ENCODE data around the gene KLF16.

KLF16 gene

DNA sequence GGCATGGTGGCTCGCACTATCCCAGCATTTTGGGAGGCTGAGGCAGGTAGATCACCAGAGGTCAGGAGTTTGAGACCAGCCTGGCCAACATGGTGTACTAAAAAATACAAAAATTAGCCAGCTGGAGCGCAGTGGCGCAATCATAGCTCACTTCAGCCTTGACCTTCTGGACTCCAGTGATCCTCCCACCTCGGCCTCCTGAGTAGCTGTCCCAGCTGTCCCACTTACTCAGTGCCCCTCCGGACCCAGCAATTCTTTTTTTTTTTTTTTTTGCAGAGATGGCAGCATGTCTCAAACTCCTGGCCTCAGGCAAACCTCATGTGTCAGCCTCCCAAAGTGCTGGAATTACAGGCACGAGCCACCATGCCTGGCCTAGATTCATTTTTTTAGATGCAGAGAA lies 39.5 kb upstream of the KLF16 start:
- ATAC-seq = no peak
- TF ChIP-seq CSDC2 (CRISPR knock-in tag; IDR thresholded peaks at IDR 0.05) = no peak
- no peak for TF ChIP-seq ISL1 (CRISPR knock-in tag; IDR thresholded peaks at IDR 0.05)
- TF ChIP-seq TSHZ2 (CRISPR knock-in tag; IDR thresholded peaks at IDR 0.05) = no peak
- no peak for TF ChIP-seq ZFP3 (CRISPR knock-in tag; IDR thresholded peaks at IDR 0.05)
- no peak for TF ChIP-seq SNAI2 (CRISPR knock-in tag; IDR thresholded peaks at IDR 0.05)
- TF ChIP-seq GLIS3 (CRISPR knock-in tag; IDR thresholded peaks at IDR 0.05) = no peak
- TF ChIP-seq, protein P1, sequence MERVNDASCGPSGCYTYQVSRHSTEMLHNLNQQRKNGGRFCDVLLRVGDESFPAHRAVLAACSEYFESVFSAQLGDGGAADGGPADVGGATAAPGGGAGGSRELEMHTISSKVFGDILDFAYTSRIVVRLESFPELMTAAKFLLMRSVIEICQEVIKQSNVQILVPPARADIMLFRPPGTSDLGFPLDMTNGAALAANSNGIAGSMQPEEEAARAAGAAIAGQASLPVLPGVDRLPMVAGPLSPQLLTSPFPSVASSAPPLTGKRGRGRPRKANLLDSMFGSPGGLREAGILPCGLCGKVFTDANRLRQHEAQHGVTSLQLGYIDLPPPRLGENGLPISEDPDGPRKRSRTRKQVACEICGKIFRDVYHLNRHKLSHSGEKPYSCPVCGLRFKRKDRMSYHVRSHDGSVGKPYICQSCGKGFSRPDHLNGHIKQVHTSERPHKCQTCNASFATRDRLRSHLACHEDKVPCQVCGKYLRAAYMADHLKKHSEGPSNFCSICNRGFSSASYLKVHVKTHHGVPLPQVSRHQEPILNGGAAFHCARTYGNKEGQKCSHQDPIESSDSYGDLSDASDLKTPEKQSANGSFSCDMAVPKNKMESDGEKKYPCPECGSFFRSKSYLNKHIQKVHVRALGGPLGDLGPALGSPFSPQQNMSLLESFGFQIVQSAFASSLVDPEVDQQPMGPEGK (CRISPR knock-in tag; IDR thresholded peaks at IDR 0.05; ENCODE audit: borderline replicate concordance) = no peak
- TF ChIP-seq ARNTL (CRISPR knock-in tag; IDR thresholded peaks at IDR 0.05; ENCODE audit: borderline replicate concordance, low read depth) = no peak
- no peak for TF ChIP-seq ZNF70 (CRISPR knock-in tag; IDR thresholded peaks at IDR 0.05)

- no peak for ATAC-seq
- TF ChIP-seq PPARA (CRISPR knock-in tag; IDR thresholded peaks at IDR 0.05; ENCODE audit: borderline replicate concordance) (no peak), GLIS3 (CRISPR knock-in tag; IDR thresholded peaks at IDR 0.05) (no peak), ZNF70 (CRISPR knock-in tag; IDR thresholded peaks at IDR 0.05) (no peak), ZNF565 (CRISPR knock-in tag; conservative IDR thresholded peaks at IDR 0.05; ENCODE audit: low read depth) (no peak), CSDC2 (CRISPR knock-in tag; IDR thresholded peaks at IDR 0.05) (no peak), ISL1 (CRISPR knock-in tag; IDR thresholded peaks at IDR 0.05) (no peak), ARNTL (CRISPR knock-in tag; IDR thresholded peaks at IDR 0.05; ENCODE audit: borderline replicate concordance, low read depth) (no peak), SNAI2 (CRISPR knock-in tag; IDR thresholded peaks at IDR 0.05) (no peak)
- TF ChIP-seq, protein P2, sequence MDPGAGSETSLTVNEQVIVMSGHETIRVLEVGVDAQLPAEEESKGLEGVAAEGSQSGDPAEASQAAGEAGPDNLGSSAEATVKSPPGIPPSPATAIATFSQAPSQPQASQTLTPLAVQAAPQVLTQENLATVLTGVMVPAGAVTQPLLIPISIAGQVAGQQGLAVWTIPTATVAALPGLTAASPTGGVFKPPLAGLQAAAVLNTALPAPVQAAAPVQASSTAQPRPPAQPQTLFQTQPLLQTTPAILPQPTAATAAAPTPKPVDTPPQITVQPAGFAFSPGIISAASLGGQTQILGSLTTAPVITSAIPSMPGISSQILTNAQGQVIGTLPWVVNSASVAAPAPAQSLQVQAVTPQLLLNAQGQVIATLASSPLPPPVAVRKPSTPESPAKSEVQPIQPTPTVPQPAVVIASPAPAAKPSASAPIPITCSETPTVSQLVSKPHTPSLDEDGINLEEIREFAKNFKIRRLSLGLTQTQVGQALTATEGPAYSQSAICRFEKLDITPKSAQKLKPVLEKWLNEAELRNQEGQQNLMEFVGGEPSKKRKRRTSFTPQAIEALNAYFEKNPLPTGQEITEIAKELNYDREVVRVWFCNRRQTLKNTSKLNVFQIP (CRISPR knock-in tag; IDR thresholded peaks at IDR 0.05; ENCODE audit: borderline replicate concordance, low read depth) = no peak
Measured at GRCh38 chr19:1901940-1902404, 38.6 kb upstream of the KLF16 start.

DNA sequence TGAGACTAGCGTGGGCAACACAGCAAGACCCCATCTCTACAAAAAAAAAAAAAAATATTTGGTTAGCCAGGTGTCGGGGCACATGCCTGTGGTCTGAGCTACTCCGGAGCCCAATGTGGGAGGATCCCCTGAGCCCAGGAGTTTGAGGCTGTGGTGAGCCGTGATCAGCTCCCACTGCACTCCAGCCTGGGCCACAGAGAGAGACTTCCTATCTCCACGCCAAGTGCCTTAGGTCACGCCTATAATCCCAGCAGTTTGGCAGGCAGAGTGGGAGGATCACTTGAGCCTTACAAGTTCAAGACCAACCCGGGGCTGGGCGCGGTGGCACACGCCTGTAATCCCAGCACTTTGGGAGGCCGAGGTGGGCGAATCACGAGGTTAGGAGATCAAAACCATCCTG lies 33.1 kb upstream of the KLF16 start:
- TF ChIP-seq ISL1 (CRISPR knock-in tag; IDR thresholded peaks at IDR 0.05) (no peak), CSDC2 (CRISPR knock-in tag; IDR thresholded peaks at IDR 0.05) (no peak), CREB5 (CRISPR knock-in tag; IDR thresholded peaks at IDR 0.05; ENCODE audit: low read depth) (no peak), RARB (CRISPR knock-in tag; IDR thresholded peaks at IDR 0.05) (no peak), BACH2 (CRISPR knock-in tag; IDR thresholded peaks at IDR 0.05; ENCODE audit: borderline replicate concordance) (no peak), ZNF565 (CRISPR knock-in tag; conservative IDR thresholded peaks at IDR 0.05; ENCODE audit: low read depth) (no peak), OSR1 (CRISPR knock-in tag; IDR thresholded peaks at IDR 0.05) (no peak), PPARA (CRISPR knock-in tag; IDR thresholded peaks at IDR 0.05; ENCODE audit: borderline replicate concordance) (no peak), TCF4 (CRISPR knock-in tag; IDR thresholded peaks at IDR 0.05; ENCODE audit: borderline replicate concordance) (no peak), SNAI2 (CRISPR knock-in tag; IDR thresholded peaks at IDR 0.05) (no peak), ARNTL (CRISPR knock-in tag; IDR thresholded peaks at IDR 0.05; ENCODE audit: borderline replicate concordance, low read depth) (no peak), ZC3H10 (CRISPR knock-in tag; IDR thresholded peaks at IDR 0.05) (no peak), ZFP30 (CRISPR knock-in tag; IDR thresholded peaks at IDR 0.05) (no peak)
- TF ChIP-seq, protein P2 (CRISPR knock-in tag; IDR thresholded peaks at IDR 0.05; ENCODE audit: borderline replicate concordance, low read depth) = no peak
- TF ChIP-seq, protein P1 (CRISPR knock-in tag; IDR thresholded peaks at IDR 0.05; ENCODE audit: borderline replicate concordance) = no peak
- ATAC-seq = no peak
